Left ventricle myocardium inferior (tissue), 1 donor: Measurements from ENCODE around the gene HAPLN3. TPM values are rescaled to one million over a fixed set of nuclear protein-coding genes. Genes with fewer than 3 reads are reported as not detected.

ENCODE experiments used
- DNase-seq: peaks from one replicate; pipeline ENCODE4 v3.0.0-alpha.2; 2020
- H3K27ac ChIP-seq: fragments of 200-600 bp; replicated peaks from 2 replicates; pipeline ENCODE4 v1.8.0; 2021
- H3K27me3 ChIP-seq: fragments of 200-600 bp; 2 replicates; pipeline ENCODE4 v1.8.0; 2021; ENCODE audit warnings: low read depth
- H3K36me3 ChIP-seq: fragments of 200-600 bp; 2 replicates; pipeline ENCODE4 v1.8.0; 2021
- H3K4me1 ChIP-seq: fragments of 200-600 bp; 2 replicates; pipeline ENCODE4 v1.8.0; 2021
- H3K4me3 ChIP-seq: fragments of 200-600 bp; 2 replicates; pipeline ENCODE4 v1.8.0; 2021; ENCODE audit warnings: mild to moderate bottlenecking, moderate library complexity
- H3K9me3 ChIP-seq: fragments of 200-600 bp; replicated peaks from 2 replicates; pipeline ENCODE4 v1.8.0; 2021
- CTCF ChIP-seq: fragments of 200-600 bp; IDR thresholded peaks from 2 replicates; pipeline ENCODE4 v1.8.0; 2021; ENCODE audit warnings: antibody characterized with exemption, mild to moderate bottlenecking, borderline replicate concordance
- intact Hi-C: fragments of 100-400 bp; cut with micrococcal nuclease; formaldehyde crosslinking; loops from one replicate; pipeline ENCODE4 v1.11.0; 2022
- total RNA-seq: library from RNA; stranded (reverse); fragmentation: NEBNext Ultra II Directional; extraction: Animal tissue kit (Norgen Biotek cat#: 25700); gene quantifications from one replicate; pipeline ENCODE4 v1.2.1, GENCODE V29; 2021
- donor health status: DM: no; HTN: yes; CAD: no; lungs with severe emphysema.

HAPLN3 gene
- total RNA-seq, 1 donor from 2014 or later: 3.2 TPM

DNA sequence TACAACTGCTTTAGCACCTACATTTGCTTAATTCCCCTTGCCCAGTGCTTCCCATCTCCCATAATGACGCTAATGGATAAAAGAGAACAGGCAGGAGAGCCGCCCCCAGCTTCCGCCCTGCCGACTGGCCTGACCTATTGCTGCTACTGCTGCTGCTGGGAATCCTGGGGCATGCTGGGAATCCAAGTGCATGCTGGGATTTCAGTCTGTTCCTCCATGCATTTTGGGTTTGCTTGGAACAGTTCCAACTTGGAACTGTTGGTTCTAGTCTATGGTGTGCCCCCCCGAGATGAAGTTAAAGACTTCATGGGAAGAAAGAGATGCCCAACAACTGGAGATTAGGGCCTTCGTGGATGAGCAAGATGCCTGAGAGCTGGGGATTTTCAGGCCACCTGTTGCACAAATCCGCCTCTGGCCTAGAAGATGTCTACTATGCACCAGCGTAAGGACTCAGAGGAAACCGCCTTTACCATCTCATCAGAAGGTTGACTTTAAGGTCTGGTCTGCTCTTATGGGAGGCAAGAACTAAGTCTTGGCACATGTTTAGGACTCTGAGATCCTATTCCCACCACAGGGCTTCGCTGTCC, 29.0 kb downstream of the HAPLN3 start:
- H3K27ac ChIP-seq: no peak overlapping the region

DNA sequence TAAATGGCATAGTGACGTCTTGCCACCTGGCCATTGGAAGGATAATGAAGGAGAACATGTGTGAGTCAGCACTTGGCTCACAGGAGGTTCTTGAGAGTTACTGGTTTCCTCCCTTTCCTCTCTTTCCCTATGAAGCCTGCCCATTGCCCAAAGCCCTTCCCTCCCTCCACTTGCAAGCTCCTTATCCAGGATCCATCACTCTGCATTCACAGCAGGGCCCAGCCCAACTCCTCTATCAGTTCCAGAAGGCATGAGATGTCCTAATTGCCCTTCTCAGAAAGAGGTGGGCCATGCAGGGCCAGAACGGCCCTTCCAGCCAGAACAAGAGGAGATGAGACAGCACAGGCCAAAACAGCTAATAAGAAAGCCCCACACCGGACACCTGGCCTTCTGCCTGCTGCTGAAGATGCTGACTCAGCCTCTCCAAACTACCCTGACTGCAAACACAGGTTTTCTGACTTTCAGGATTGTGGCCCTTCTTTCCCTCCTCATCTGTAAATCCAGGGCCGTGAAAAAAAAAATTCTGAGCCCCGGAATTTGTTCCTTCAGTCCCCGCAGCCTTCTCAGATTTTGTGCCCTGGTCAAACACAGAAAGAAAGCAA, 29.7 kb downstream of the HAPLN3 start:
- no peaks in the 10 kb centered on the region for H3K9me3 ChIP-seq
- peaks cover 18% of the 10 kb centered on the region for H3K27me3 ChIP-seq
- no peak overlapping the region for H3K27ac ChIP-seq
- H3K4me1 ChIP-seq: no peaks in the 10 kb centered on the region
- no peaks in the 10 kb centered on the region for H3K36me3 ChIP-seq
- no peak for DNase-seq
- no peak overlapping the region for H3K4me3 ChIP-seq
- no peak for TF ChIP-seq CTCF
- intact Hi-C loops: no loop called here

More for the DNA sequence above, 29.0 kb downstream of the HAPLN3 start:
- H3K27me3 ChIP-seq: peaks cover 23% of the 10 kb centered on the region
- no peak for DNase-seq
- intact Hi-C loops: no loop called here
- no peaks in the 10 kb centered on the region for H3K9me3 ChIP-seq
- no peak for TF ChIP-seq CTCF
- no peaks in the 10 kb centered on the region for H3K36me3 ChIP-seq
- no peaks in the 10 kb centered on the region for H3K4me1 ChIP-seq
- H3K4me3 ChIP-seq: no peak overlapping the region

GRCh38 chr15:88864861-88865497, 30.4 kb downstream of the HAPLN3 start:
- no peak for TF ChIP-seq CTCF
- Histone ChIP-seq H3K36me3 (no peaks in the 10 kb centered on the region), H3K9me3 (no peaks in the 10 kb centered on the region), H3K4me1 (no peaks in the 10 kb centered on the region), H3K27ac (no peak overlapping the region), H3K4me3 (no peak overlapping the region), H3K27me3 (peaks cover 22% of the 10 kb centered on the region)
- no peak for DNase-seq
- intact Hi-C loops: no loop called here

DNA sequence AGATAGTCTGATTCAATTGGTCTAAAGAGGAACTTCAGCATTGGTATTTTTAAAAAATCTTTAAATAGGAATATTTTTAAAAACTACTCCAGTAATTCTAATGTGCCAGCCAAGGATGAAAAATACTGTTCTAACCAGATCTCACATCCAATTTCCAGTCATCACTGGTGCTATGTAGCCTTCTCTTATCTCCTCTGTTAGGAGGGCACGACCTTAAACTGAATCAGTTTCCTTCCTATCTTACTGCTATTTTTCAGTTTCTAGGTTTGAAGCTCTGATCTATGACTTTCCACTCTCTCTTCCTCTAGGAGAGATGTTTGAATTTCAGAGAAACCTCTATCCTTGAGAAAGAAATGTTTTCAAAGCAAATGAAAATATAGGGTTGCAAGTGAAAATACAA, 31.9 kb downstream of the HAPLN3 start:
- no peak for TF ChIP-seq CTCF
- no peaks in the 10 kb centered on the region for H3K4me1 ChIP-seq
- H3K27ac ChIP-seq: no peak overlapping the region
- H3K9me3 ChIP-seq: no peaks in the 10 kb centered on the region
- DNase-seq: no peak
- H3K27me3 ChIP-seq: peaks cover 21% of the 10 kb centered on the region
- no peak overlapping the region for H3K4me3 ChIP-seq
- intact Hi-C loops: no loop called here
- H3K36me3 ChIP-seq: no peaks in the 10 kb centered on the region

GRCh38 chr15:88860212-88860611, 35.1 kb downstream of the HAPLN3 start:
- Histone ChIP-seq H3K27me3 (peaks cover 38% of the 10 kb centered on the region), H3K36me3 (no peaks in the 10 kb centered on the region), H3K4me3 (no peak overlapping the region), H3K4me1 (no peaks in the 10 kb centered on the region), H3K27ac (no peak overlapping the region), H3K9me3 (no peaks in the 10 kb centered on the region)
- intact Hi-C loops: no loop called here
- no peak for TF ChIP-seq CTCF
- no peak for DNase-seq
